Heart left ventricle (tissue), 16 donors: Measurements from ENCODE around the gene ISY1. TPM values are rescaled to one million over a fixed set of nuclear protein-coding genes. Genes with fewer than 3 reads are reported as not detected.
A peak's percentile ranks its signal among the peaks of the same experiment; 100 is the strongest.

ENCODE experiments used
- ATAC-seq, 4 donors: fragments of 200-7000 bp; cut with Tn5 transposase; one replicate each; pipeline ENCODE4 v1.9.1; 2020 to 2022; ENCODE audit warnings: moderate library complexity in 4 of 4, mild to moderate bottlenecking in 3 of 4, moderate number of reproducible peaks in 1 of 4
- DNase-seq, 5 donors: peaks; one replicate each; pipeline ENCODE4 v3.0.0-alpha.2; 2020
- H3K27ac ChIP-seq, 12 donors: fragments of 200-600 bp; sonication (generic) in 4 of 12; one replicate each; pipeline versions ENCODE4 v1.5.0 to v1.8.0; 2016 to 2022; ENCODE audit warnings: mild to moderate bottlenecking in 2 of 12
- H3K27me3 ChIP-seq, 9 donors: fragments of 200-600 bp; sonication (generic) in 2 of 9; one replicate each; pipeline versions ENCODE4 v1.5.1 to v1.8.0; 2016 to 2022; ENCODE audit warnings: mild to moderate bottlenecking in 3 of 9
- H3K36me3 ChIP-seq, 9 donors: fragments of 200-600 bp; sonication (generic) in 2 of 9; one replicate each; pipeline versions ENCODE4 v1.5.0 to v1.8.0; 2018 to 2022; ENCODE audit warnings: mild to moderate bottlenecking in 2 of 9
- H3K4me1 ChIP-seq, 12 donors: fragments of 200-600 bp; sonication (generic) in 4 of 12; one replicate each; pipeline versions ENCODE4 v1.5.0 to v1.8.0; 2016 to 2022; ENCODE audit warnings: mild to moderate bottlenecking in 3 of 12
- H3K4me3 ChIP-seq, 12 donors: fragments of 200-600 bp; sonication (generic) in 4 of 12; one replicate each; pipeline versions ENCODE4 v1.5.0 to v1.8.0; 2017 to 2022; ENCODE audit warnings: mild to moderate bottlenecking in 9 of 12, moderate library complexity in 4 of 12
- H3K9me3 ChIP-seq, 12 donors: fragments of 200-600 bp; sonication (generic) in 4 of 12; one replicate each; pipeline versions ENCODE4 v1.5.0 to v1.8.0; 2016 to 2022; ENCODE audit warnings: mild to moderate bottlenecking in 1 of 12
- CTCF ChIP-seq, 12 donors: fragments of 200-600 bp; sonication (generic) in 4 of 12; IDR thresholded peaks; one replicate each; pipeline versions ENCODE4 v1.5.0 to v1.8.0; 2018 to 2022; ENCODE audit warnings: antibody characterized with exemption in 12 of 12, mild to moderate bottlenecking in 5 of 12
- POLR2A ChIP-seq, 2 donors: fragments of 450-650 bp; IDR thresholded peaks; one replicate each; pipeline ENCODE4 v1.6.1; 2017; ENCODE audit warnings: antibody characterized with exemption in 2 of 2, mild to moderate bottlenecking in 2 of 2, moderate library complexity in 2 of 2
- WGBS, 4 donors: extraction: QIAGEN DNeasy Blood & Tissue Kit in 2 of 4; methylation state at CpG; one replicate each; pipeline versions ENCODE4 v1.1.5 to v1.1.7; 2013 to 2018; 5-methylcytosine and 5-hydroxymethylcytosine counted together
- intact Hi-C, 10 donors: fragments of 100-400 bp; cut with DNase I; formaldehyde crosslinking; loops; one replicate each; pipeline versions ENCODE4 v1.11.1 to v1.14.2; 2022
- polyA plus RNA-seq, 2 donors: library from polyadenylated mRNA; stranded (reverse); fragments of 200-250 nt; gene quantifications; one replicate each; pipeline ENCODE4 v1.2.3, GENCODE V29; 2013
- total RNA-seq, 9 donors: library from RNA; depleted of rRNA in 2 of 9; stranded (reverse); fragments of >200 nt in 2 of 9; fragmentation: NEBNext Ultra II Directional in 3 of 9; extraction: Animal tissue kit (Norgen Biotek cat#: 25700) in 3 of 9; gene quantifications; one replicate each; pipeline versions ENCODE4 v1.1.0 to v1.2.4, GENCODE V29; 2016 to 2023
- donor health status: ischemic (EF 13 %, LVEDD 7.1; RV severe dilation, severe dysfunction).
- donor health status: healthy with polysubstance abuse.
- donor health status: DM: no; HTN: yes; CAD: no.
- donor health status: DM: no; HTN: no; CAD: no.
- donor health status: ischemic (EF 25% LVEDD 6.9; RV normal size, moderate dysfunction).
- donor health status: ischemic (EF 25% LVEDD 5.7; RV mildly dilated, moderate dysfunction).
- donor health status: healthy.
- donor health status: DM: yes; HTN: yes; CAD: no.
- donor health status: ischemic (EF 35%, LVEDD 5.7; RV mildly dilated, moderate dysfunction).
- donor health status: nonischemic (EF 11% LVEDD 7.7; RV severe dilation, severe dysfunction).
- donor health status: DM: yes; HTN: yes; CAD: no.
- donor health status: PGD.
- donor health status: ischemic (EF 29% LVEDD 5.4; RV normal size, mild dysfunction).
- donor health status: nonischemic (EF 23%, LVEDD 6.1; RV moderate dilation, normal function).

Gene ISY1
- total and polyA plus RNA-seq, 11 donors = 14.9 to 31.2 (median 24.5) TPM

- intact Hi-C loops = loop anchor here in 4 of 10 donors (10.0 kb wide), 1 partner anchor 107 kb away; no protein-coding TSS in a partner anchor
- Histone ChIP-seq H3K36me3 (no peaks in the 10 kb centered on the region), H3K4me3 (no peak overlapping the region), H3K4me1 (peaks cover 0 to 6% (median 3%) of the 10 kb centered on the region in 12 donors), H3K27me3 (no peaks in the 10 kb centered on the region), H3K9me3 (no peaks in the 10 kb centered on the region), H3K27ac (no peak overlapping the region)
- DNase-seq (no peak), ATAC-seq (no peak)
- whole genome bisulfite sequencing, 4 donors = 72 to 76% (median 75%) methylated on average over 9 of the region's 9 CpGs
- TF ChIP-seq CTCF (IDR thresholded peaks at IDR 0.05) (no peak), POLR2A (IDR thresholded peaks at IDR 0.05) (no peak)
Measured at GRCh38 chr3:129082026-129082425, 78.8 kb downstream of the ISY1 start.

GRCh38 chr3:129081503-129081902 lies 79.4 kb downstream of the ISY1 start:
- DNase-seq (no peak), ATAC-seq (no peak)
- Histone ChIP-seq H3K27ac (no peak overlapping the region), H3K27me3 (no peaks in the 10 kb centered on the region), H3K9me3 (no peaks in the 10 kb centered on the region), H3K4me1 (peaks cover 0 to under 1% (median 0%) of the 10 kb centered on the region in 12 donors), H3K36me3 (no peaks in the 10 kb centered on the region), H3K4me3 (no peak overlapping the region)
- intact Hi-C loops = loop anchor here in 4 of 10 donors (10.0 kb wide), 1 partner anchor 107 kb away; no protein-coding TSS in a partner anchor
- 52 to 71% (median 63%) methylated on average over 8 of the region's 8 CpGs for WGBS, 4 donors
- TF ChIP-seq CTCF (IDR thresholded peaks at IDR 0.05) = no peak
- TF ChIP-seq POLR2A (IDR thresholded peaks at IDR 0.05) = no peak

GRCh38 chr3:129078510-129078909 lies 82.4 kb downstream of the ISY1 start:
- no peaks in the 10 kb centered on the region for H3K9me3 ChIP-seq
- no peaks in the 10 kb centered on the region for H3K4me1 ChIP-seq
- ATAC-seq (peak in 3 of 4 donors; percentile 61 to 75 (median 67)), DNase-seq (peak in 1 of 5 donors; percentile 45)
- H3K27ac ChIP-seq = no peak overlapping the region
- H3K27me3 ChIP-seq = no peaks in the 10 kb centered on the region
- intact Hi-C loops = no loop called here
- TF ChIP-seq POLR2A (IDR thresholded peaks at IDR 0.05) (no peak), CTCF (IDR thresholded peaks at IDR 0.05) (no peak)
- WGBS, 4 donors = 64 to 73% (median 66%) methylated on average over 8 of the region's 8 CpGs
- no peak overlapping the region for H3K4me3 ChIP-seq
- H3K36me3 ChIP-seq = no peaks in the 10 kb centered on the region

Other genes starting within 250 kb of the ISY1 start
- 1 to 10 TPM in 1 of 9 donors, under 1 TPM in 5, not detected in 3; 0.12 to 1.8 (median 0.47) TPM for gene CFAP92, start 167.0 kb downstream of the ISY1 start, total RNA-seq
- gene CFAP92, start 167.0 kb downstream of the ISY1 start, polyA plus RNA-seq = under 1 TPM; 0.17 to 0.23 TPM
- 1 to 10 TPM in 8 of 9 donors, under 1 TPM in 1; 0.60 to 2.5 (median 1.7) TPM for gene EFCC1, start 159.8 kb downstream of the ISY1 start, total RNA-seq
- 1 to 10 TPM in 1 of 2 donors, under 1 TPM in 1; 0.91 to 1.1 TPM for gene EFCC1, start 159.8 kb downstream of the ISY1 start, polyA plus RNA-seq
- gene GP9, start 100.3 kb downstream of the ISY1 start, total RNA-seq = not detected
- not detected for gene GP9, start 100.3 kb downstream of the ISY1 start, polyA plus RNA-seq
- 10 to 100 TPM in 1 of 9 donors, 1 to 10 TPM in 8; 1.3 to 10.3 (median 3.3) TPM for gene RAB43, start 39.3 kb downstream of the ISY1 start, total RNA-seq
- gene RAB43, start 39.3 kb downstream of the ISY1 start, polyA plus RNA-seq = 1 to 10 TPM; 2.4 to 4.9 TPM
- 100 to 1,000 TPM; 388 to 743 (median 512) TPM for gene CNBP, start 22.8 kb upstream of the ISY1 start, total RNA-seq
- 100 to 1,000 TPM; 376 to 501 TPM for gene CNBP, start 22.8 kb upstream of the ISY1 start, polyA plus RNA-seq
- gene COPG1, start 88.5 kb upstream of the ISY1 start, total RNA-seq = 100 to 1,000 TPM in 4 of 9 donors, 10 to 100 TPM in 5; 78.6 to 121 (median 93.9) TPM
- gene COPG1, start 88.5 kb upstream of the ISY1 start, polyA plus RNA-seq = 100 to 1,000 TPM in 1 of 2 donors, 10 to 100 TPM in 1; 82.3 to 115 TPM
- 10 to 100 TPM; 30.0 to 46.3 (median 37.7) TPM for gene HMCES, start 117.8 kb upstream of the ISY1 start, total RNA-seq
- 10 to 100 TPM; 30.7 to 46.6 TPM for gene HMCES, start 117.8 kb upstream of the ISY1 start, polyA plus RNA-seq